Measurements from ENCODE around the gene AWAT1. TPM values are rescaled to one million over a fixed set of nuclear protein-coding genes. Genes with fewer than 3 reads are reported as not detected.

Gene AWAT1
- total RNA-seq, 2 experiments from 2014 or later = not detected

GRCh38 chrX:70219938-70220764 lies 14.3 kb upstream of the AWAT1 start:
- no peaks in the 10 kb centered on the region for H3K27me3 Mint-ChIP-seq
- no peaks in the 10 kb centered on the region for H3K9me3 Mint-ChIP-seq
- POLR2A ChIA-PET = no interaction called here
- no peaks in the 10 kb centered on the region for H3K4me1 Mint-ChIP-seq (ENCODE audit: low read depth)
- intact Hi-C loops (cut with micrococcal nuclease) = no loop called here
- no peak overlapping the region for H3K27ac Mint-ChIP-seq
- ATAC-seq (no peak), DNase-seq (no peak)
- CTCF ChIA-PET = no interaction called here
- no peaks in the 10 kb centered on the region for H3K36me3 Mint-ChIP-seq (ENCODE audit: low read depth)
- H3K4me3 Mint-ChIP-seq = no peak overlapping the region
- TF ChIP-seq CTCF (IDR thresholded peaks at IDR 0.05) = no peak

GRCh38 chrX:70226048-70226447 lies 8.4 kb upstream of the AWAT1 start:
- H3K27me3 Mint-ChIP-seq = no peaks in the 10 kb centered on the region
- CTCF ChIA-PET = interaction anchor here (1.1 kb wide), 1 partner anchor 129 kb away, joined by 3 read pairs; no protein-coding TSS in a partner anchor
- no peak overlapping the region for H3K4me3 Mint-ChIP-seq
- H3K36me3 Mint-ChIP-seq (ENCODE audit: low read depth) = no peaks in the 10 kb centered on the region
- no peak overlapping the region for H3K27ac Mint-ChIP-seq
- H3K9me3 Mint-ChIP-seq = no peaks in the 10 kb centered on the region
- ATAC-seq (no peak), DNase-seq (no peak)
- intact Hi-C loops (cut with micrococcal nuclease) = no loop called here
- POLR2A ChIA-PET = no interaction called here
- H3K4me1 Mint-ChIP-seq (ENCODE audit: low read depth) = no peaks in the 10 kb centered on the region
- TF ChIP-seq CTCF (IDR thresholded peaks at IDR 0.05) = no peak

GRCh38 chrX:70226687-70227086 lies 7.8 kb upstream of the AWAT1 start:
- ATAC-seq = no peak
- no peaks in the 10 kb centered on the region for H3K27me3 Mint-ChIP-seq
- H3K9me3 Mint-ChIP-seq = no peaks in the 10 kb centered on the region
- ChIA-PET CTCF (no interaction called here), POLR2A (no interaction called here)
- intact Hi-C loops (cut with micrococcal nuclease) = no loop called here
- H3K36me3 Mint-ChIP-seq (ENCODE audit: low read depth) = no peaks in the 10 kb centered on the region
- no peak overlapping the region for H3K4me3 Mint-ChIP-seq
- H3K4me1 Mint-ChIP-seq (ENCODE audit: low read depth) = no peaks in the 10 kb centered on the region
- no peak for TF ChIP-seq CTCF (IDR thresholded peaks at IDR 0.05)
- no peak for DNase-seq
- H3K27ac Mint-ChIP-seq = no peak overlapping the region

- Mint-ChIP-seq H3K9me3 (no peaks in the 10 kb centered on the region), H3K27me3 (no peaks in the 10 kb centered on the region), H3K36me3 (ENCODE audit: low read depth) (no peaks in the 10 kb centered on the region), H3K4me3 (no peak overlapping the region), H3K27ac (no peak overlapping the region), H3K4me1 (ENCODE audit: low read depth) (peaks cover 8% of the 10 kb centered on the region)
- POLR2A ChIA-PET = no interaction called here
- DNase-seq (no peak), ATAC-seq (no peak)
- CTCF ChIA-PET = no interaction called here
- no peak for TF ChIP-seq CTCF (IDR thresholded peaks at IDR 0.05)
- intact Hi-C loops (cut with micrococcal nuclease) = no loop called here
These were observed 2.8 kb upstream of the AWAT1 start for GRCh38 chrX:70231666-70232065.

GRCh38 chrX:70240751-70241150 lies 6.3 kb downstream of the AWAT1 start:
- H3K4me1 Mint-ChIP-seq (ENCODE audit: low read depth) = peaks cover 11% of the 10 kb centered on the region
- no peaks in the 10 kb centered on the region for H3K36me3 Mint-ChIP-seq (ENCODE audit: low read depth)
- H3K27me3 Mint-ChIP-seq = no peaks in the 10 kb centered on the region
- ChIA-PET POLR2A (no interaction called here), CTCF (no interaction called here)
- no peak for TF ChIP-seq CTCF (IDR thresholded peaks at IDR 0.05)
- ATAC-seq = no peak
- intact Hi-C loops (cut with micrococcal nuclease) = no loop called here
- H3K4me3 Mint-ChIP-seq = no peak overlapping the region
- H3K9me3 Mint-ChIP-seq = no peaks in the 10 kb centered on the region
- DNase-seq = no peak
- H3K27ac Mint-ChIP-seq = no peak overlapping the region

Measured in activated CD8-positive, alpha-beta T cell treated with anti-CD3 and anti-CD28 coated beads for 36 hours (primary cell).